Upper lobe of right lung (tissue), 1 donor: Measurements from ENCODE around the gene SECISBP2. TPM values are rescaled to one million over a fixed set of nuclear protein-coding genes. Genes with fewer than 3 reads are reported as not detected.
A peak's percentile ranks its signal among the peaks of the same experiment; 100 is the strongest.

Experiments used
- ATAC-seq: fragments of 200-7000 bp; cut with Tn5 transposase; one replicate; pipeline ENCODE4 v1.9.1; 2020; ENCODE audit warnings: mild to moderate bottlenecking, moderate library complexity
- DNase-seq: peaks from one replicate; pipeline ENCODE4 v3.0.0-alpha.2; 2020
- H3K27ac ChIP-seq: fragments of 200-600 bp; one replicate; pipeline ENCODE4 v1.8.0; 2022
- H3K27me3 ChIP-seq: fragments of 200-600 bp; one replicate; pipeline ENCODE4 v1.8.0; 2022; ENCODE audit warnings: mild to moderate bottlenecking
- H3K36me3 ChIP-seq: fragments of 200-600 bp; one replicate; pipeline ENCODE4 v1.8.0; 2022
- H3K4me1 ChIP-seq: fragments of 200-600 bp; one replicate; pipeline ENCODE4 v1.8.0; 2022
- H3K4me3 ChIP-seq: fragments of 200-600 bp; one replicate; pipeline ENCODE4 v1.8.0; 2022; ENCODE audit warnings: mild to moderate bottlenecking
- H3K9me3 ChIP-seq: fragments of 200-600 bp; one replicate; pipeline ENCODE4 v1.8.0; 2022
- intact Hi-C: fragments of 100-400 bp; cut with DNase I; formaldehyde crosslinking; loops from one replicate; pipeline ENCODE4 v1.11.0; 2022
- total RNA-seq: library from RNA; stranded (reverse); fragmentation: NEBNext Ultra II Directional; extraction: Animal tissue kit (Norgen Biotek cat#: 25700); gene quantifications from one replicate; pipeline ENCODE4 v1.2.1, GENCODE V29; 2021
- TF ChIP-seq, protein P1 (sequence below): fragments of 200-600 bp; IDR thresholded peaks from one replicate; pipeline ENCODE4 v1.8.0; 2022; ENCODE audit warnings: antibody characterized with exemption
- donor health status: DM: no; HTN: yes; CAD: no; lungs with severe emphysema.

SECISBP2 gene
- total RNA-seq, 1 donor from 2014 or later = 58.0 TPM

GRCh38 chr9:89363921-89364665 is 45.8 kb downstream of the SECISBP2 start:
- H3K27me3 ChIP-seq = no peaks in the 10 kb centered on the region
- no peak overlapping the region for H3K4me3 ChIP-seq
- ATAC-seq = no peak
- H3K4me1 ChIP-seq = peaks cover 14% of the 10 kb centered on the region
- H3K36me3 ChIP-seq = peaks cover 36% of the 10 kb centered on the region
- TF ChIP-seq, protein P1, sequence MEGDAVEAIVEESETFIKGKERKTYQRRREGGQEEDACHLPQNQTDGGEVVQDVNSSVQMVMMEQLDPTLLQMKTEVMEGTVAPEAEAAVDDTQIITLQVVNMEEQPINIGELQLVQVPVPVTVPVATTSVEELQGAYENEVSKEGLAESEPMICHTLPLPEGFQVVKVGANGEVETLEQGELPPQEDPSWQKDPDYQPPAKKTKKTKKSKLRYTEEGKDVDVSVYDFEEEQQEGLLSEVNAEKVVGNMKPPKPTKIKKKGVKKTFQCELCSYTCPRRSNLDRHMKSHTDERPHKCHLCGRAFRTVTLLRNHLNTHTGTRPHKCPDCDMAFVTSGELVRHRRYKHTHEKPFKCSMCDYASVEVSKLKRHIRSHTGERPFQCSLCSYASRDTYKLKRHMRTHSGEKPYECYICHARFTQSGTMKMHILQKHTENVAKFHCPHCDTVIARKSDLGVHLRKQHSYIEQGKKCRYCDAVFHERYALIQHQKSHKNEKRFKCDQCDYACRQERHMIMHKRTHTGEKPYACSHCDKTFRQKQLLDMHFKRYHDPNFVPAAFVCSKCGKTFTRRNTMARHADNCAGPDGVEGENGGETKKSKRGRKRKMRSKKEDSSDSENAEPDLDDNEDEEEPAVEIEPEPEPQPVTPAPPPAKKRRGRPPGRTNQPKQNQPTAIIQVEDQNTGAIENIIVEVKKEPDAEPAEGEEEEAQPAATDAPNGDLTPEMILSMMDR = no peak
- DNase-seq = peak; percentile 53
- H3K9me3 ChIP-seq = no peaks in the 10 kb centered on the region
- H3K27ac ChIP-seq = no peak overlapping the region
- intact Hi-C loops = no loop called here

- H3K36me3 ChIP-seq = peaks cover 28% of the 10 kb centered on the region
- H3K9me3 ChIP-seq = no peaks in the 10 kb centered on the region
- H3K4me1 ChIP-seq = peaks cover 7% of the 10 kb centered on the region
- no peak overlapping the region for H3K4me3 ChIP-seq
- DNase-seq (peak; percentile 55), ATAC-seq (peak; percentile 8)
- H3K27ac ChIP-seq = no peak overlapping the region
- intact Hi-C loops = no loop called here
- TF ChIP-seq, protein P1 = no peak
- no peaks in the 10 kb centered on the region for H3K27me3 ChIP-seq
Observed at GRCh38 chr9:89364666-89365531, 46.6 kb downstream of the SECISBP2 start.

- DNase-seq (no peak), ATAC-seq (no peak)
- TF ChIP-seq, protein P1 = no peak
- no peaks in the 10 kb centered on the region for H3K9me3 ChIP-seq
- H3K4me3 ChIP-seq = no peak overlapping the region
- H3K4me1 ChIP-seq = peaks cover 1% of the 10 kb centered on the region
- H3K27me3 ChIP-seq = no peaks in the 10 kb centered on the region
- H3K36me3 ChIP-seq = peaks cover 22% of the 10 kb centered on the region
- intact Hi-C loops = no loop called here
- no peak overlapping the region for H3K27ac ChIP-seq
Observed at GRCh38 chr9:89365532-89365912, 47.2 kb downstream of the SECISBP2 start.

DNA sequence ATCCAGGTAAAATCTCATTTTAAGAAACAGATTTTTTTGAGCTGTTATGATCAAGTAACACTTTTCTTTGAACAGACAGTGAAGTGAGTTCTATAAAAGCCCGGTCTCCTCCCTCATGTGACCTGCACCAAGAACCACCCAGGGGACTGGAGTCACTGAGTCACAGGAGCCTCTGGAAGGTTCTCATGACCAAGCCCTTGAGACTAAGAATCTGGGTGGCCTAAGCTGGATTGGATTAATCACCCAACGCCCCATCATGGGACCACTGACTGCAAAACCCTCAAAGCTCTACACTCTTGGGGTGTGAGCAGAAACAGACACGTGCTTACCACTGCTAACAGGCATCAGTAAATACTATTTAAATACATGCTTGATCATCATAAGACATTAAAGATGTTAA is 48.4 kb downstream of the SECISBP2 start:
- no peak overlapping the region for H3K27ac ChIP-seq
- no peak for ATAC-seq

GRCh38 chr9:89367281-89367680 is 49.0 kb downstream of the SECISBP2 start:
- no peak for DNase-seq
- no peaks in the 10 kb centered on the region for H3K27me3 ChIP-seq
- TF ChIP-seq, protein P1 = no peak
- no peak overlapping the region for H3K27ac ChIP-seq
- peaks cover 4% of the 10 kb centered on the region for H3K36me3 ChIP-seq
- no peaks in the 10 kb centered on the region for H3K9me3 ChIP-seq
- no peaks in the 10 kb centered on the region for H3K4me1 ChIP-seq
- H3K4me3 ChIP-seq = no peak overlapping the region
- intact Hi-C loops = no loop called here
- ATAC-seq = no peak

More for the DNA sequence above, 48.4 kb downstream of the SECISBP2 start:
- intact Hi-C loops = no loop called here
- DNase-seq = no peak
- H3K36me3 ChIP-seq = peaks cover 10% of the 10 kb centered on the region
- TF ChIP-seq, protein P1 = no peak
- H3K27me3 ChIP-seq = no peaks in the 10 kb centered on the region
- no peaks in the 10 kb centered on the region for H3K9me3 ChIP-seq
- H3K4me1 ChIP-seq = no peaks in the 10 kb centered on the region
- H3K4me3 ChIP-seq = no peak overlapping the region
